ENCODE data around the gene CLEC16A.

CLEC16A gene

DNA sequence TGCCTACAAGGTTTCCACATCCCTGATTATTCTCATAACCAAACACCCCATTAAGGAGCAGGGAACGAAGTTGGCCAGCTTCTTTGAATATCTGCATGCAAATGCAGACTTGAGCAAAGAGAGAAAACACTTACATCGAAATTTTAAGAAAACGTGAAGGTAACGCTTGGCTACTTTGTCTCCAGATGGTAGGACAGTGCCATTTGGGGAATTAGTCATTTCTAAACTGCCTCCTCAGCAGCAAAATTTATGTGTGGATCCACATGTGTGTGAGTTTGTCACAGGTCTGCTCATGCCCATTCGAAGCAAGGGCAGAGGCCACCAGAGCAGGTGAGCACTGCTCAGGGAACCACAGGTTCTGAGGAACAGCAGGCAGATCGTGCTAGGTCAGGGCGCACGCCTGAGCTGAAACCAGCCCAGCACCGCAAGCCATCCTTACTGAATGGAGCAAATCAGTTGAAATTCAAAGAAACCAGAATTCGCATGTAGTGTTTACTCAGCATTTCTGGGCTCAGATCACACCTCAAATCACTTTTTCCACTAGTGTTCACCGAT lies 231.5 kb downstream of the CLEC16A start:
- no peak for DNase-seq (ENCODE audit: low read depth in 2 of 2)

DNA sequence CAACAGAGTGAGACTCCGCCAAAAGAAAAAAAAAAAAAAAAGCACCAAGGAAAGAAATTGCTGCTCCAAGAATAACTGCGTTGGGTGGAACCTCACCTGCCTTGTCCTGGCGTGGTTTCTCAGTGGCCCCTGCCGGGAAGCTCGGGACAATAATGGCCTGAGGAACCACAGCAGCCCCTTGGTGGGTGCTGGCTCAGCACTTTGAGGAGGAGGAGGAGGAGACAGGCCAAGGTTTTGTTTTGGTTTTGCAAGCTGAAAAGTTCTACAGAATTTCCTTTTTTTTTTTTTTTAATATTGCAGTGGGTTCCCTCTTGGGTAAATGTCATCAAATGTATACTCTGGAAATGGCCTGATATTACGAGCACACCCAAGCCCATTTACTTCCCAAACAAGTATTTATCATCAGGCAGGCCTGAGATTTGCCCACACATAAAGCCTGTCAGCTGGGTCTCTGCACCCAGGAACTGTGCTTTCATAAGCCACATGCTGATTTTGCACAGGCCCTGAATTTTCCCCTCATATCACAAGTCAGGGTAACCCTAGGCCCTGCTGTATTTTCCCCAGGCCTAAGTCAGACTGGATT lies 233.3 kb downstream of the CLEC16A start:
- DNase-seq (ENCODE audit: low read depth in 2 of 2) = no peak

DNA sequence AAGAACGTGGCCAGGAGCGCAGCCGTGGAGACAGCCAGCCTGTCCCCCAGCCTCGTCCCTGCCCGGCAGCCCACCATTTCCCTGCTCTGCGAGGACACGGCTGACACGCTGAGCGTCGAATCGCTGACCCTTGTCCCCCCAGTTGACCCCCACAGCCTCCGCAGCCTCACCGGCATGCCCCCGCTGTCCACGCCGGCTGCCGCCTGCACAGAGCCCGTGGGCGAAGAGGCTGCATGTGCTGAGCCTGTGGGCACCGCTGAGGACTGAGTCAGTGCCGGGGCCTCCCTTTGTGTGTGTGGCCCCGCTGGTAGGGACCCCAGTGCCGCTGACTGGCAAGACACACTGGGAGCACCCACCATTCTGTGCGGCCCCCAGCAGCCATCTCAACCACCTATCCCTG lies 234.1 kb downstream of the CLEC16A start:
- DNase-seq (ENCODE audit: low read depth in 2 of 2) = no peak

DNA sequence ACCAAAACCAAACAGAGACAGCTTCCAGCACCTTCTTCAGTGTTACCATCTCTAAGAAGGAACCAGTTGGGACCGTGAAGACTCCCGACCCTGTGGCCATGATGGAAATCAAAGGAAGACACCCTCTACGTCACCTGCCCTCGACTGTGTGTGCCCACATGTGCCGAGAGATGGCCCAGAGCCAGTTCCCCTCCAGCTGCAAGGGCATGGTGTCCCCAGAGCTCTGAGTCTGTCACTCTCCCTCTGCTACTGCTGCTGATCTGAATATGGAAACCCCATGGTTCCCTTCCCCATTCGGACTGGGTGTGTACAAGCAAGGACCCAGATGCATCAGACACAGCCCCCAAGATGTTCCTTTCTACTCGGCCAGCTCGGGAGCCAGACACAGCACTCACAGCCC lies 235.2 kb downstream of the CLEC16A start:
- no peak for DNase-seq (ENCODE audit: low read depth in 2 of 2)

DNA sequence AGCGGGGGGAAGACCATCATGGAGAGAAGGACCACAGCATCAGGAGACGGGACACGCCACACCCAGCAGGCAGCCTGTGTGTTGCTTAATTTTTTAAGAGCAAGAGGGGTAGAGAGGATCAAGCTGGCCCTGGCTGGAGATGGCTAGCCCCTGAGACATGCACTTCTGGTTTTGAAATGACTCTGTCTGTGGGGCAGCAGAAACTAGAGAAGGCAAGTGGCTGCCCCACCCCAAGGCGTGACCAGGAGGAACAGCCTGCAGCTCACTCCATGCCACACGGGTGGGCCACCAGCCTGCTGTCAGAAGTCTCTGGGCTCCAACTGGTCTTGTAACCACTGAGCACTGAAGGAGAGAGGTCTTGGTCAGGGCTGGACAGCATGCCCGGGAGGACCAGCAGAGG lies 236.1 kb downstream of the CLEC16A start:
- DNase-seq (ENCODE audit: low read depth in 2 of 2) = no peak

DNA sequence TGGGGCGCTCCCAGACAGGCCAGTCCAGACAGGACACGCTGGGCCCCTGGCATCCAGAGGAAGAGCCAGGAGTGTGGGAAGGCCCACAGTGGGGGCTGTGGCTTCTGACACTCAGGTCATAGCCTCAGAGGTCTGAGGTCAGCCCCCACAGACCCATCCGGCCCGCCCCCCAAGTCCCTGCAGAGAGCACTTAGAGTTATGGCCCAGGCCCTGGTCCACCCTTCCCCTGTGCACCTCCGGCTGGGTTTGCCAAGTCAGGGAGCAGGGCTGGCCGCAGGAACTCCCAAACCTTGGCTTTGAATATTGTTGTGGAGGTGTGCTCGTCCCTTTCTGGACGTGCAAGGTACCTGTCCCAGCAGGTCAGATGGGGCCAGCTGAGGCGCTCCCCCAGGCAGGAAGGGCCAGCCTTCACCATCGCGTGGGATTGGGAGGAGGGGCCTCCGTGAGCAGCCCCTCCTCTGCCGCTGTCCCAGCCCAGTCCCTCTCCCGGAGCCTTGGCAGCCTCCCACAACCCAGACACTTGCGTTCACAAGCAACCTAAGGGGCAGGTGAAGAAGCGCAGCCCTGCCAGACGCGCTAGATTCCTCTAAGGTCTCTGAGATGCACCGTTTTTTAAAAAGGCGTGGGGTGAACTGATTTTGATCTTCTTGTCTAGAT lies 237.0 kb downstream of the CLEC16A start:
- no peak for DNase-seq (ENCODE audit: low read depth in 2 of 2)

DNA sequence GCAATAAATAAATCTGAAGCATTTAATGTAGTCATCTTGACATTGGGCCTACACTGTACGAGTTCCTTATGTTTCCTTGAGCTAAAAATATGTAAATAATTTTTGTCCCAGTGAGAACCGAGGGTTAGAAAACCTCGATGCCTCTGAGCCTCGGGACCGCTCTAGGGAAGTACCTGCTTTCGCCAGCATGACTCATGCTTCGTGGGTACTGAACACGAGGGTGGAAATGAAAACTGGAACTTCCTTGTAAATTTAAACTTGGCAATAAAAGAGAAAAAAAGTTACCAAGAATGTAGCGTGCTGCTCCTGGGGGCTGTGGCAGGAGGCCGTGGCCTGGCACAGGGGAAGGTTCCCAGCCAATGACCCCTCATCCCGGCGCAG lies 237.5 kb downstream of the CLEC16A start:
- no peak for DNase-seq (ENCODE audit: low read depth in 2 of 2)

DNA sequence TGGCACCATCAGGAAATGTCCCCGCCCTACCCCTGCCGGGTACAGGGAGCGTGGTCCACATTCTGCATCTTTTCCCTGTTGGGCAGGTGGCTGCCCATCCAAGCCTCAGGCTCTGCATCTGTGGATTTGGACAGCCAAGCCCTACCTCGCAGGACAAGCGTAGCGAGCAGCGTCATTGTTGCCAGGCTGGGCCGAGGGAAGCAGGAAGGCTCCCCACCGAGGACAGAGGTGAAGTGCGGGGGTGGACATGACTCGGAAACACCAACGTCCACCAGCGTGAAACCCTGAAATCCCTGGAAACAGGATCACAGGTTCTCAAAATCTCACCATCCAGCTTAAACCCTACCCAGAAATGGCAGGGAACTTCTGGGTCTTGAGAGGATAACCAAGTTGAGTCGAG lies 238.0 kb downstream of the CLEC16A start:
- no peak for DNase-seq (ENCODE audit: low read depth in 2 of 2)

DNA sequence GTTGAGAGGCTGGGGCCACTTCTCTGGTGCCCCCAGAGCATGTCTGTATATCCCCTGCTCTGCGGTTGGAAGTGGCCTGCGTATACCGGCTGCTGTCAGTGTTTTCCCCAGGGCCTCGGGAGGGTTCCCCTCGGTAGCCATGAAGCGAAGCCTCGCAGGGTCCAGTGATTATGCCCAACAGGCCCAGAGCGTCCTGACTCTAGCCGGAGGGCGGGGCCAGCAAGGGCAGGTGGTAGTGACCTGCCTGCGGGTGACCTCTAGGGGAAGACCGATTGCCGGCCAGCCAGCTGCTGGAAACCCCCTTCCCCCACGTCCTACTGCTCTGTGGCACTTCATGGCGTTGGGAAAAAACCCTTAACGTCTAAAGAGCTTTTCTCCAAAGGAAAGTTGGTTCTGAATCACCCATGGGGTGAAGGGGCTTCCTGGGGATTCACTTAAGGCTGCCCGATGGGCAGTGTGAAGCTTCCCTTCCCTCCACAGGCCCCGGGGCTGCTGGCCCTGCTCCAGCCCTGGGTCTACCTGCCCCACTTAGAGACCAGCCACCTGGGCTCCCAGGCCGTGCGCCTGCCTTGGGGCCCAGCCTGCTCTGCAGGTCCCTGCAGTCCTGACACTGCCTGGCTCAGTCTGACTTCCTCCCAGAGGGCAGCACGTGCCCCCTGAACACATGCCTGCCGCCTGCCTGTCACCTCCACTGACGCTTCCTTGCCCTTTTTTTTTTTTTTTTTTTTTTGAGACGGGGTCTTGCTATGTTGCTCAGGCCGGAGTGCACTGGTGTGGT lies 238.9 kb downstream of the CLEC16A start:
- DNase-seq (ENCODE audit: low read depth in 2 of 2) = no peak

DNA sequence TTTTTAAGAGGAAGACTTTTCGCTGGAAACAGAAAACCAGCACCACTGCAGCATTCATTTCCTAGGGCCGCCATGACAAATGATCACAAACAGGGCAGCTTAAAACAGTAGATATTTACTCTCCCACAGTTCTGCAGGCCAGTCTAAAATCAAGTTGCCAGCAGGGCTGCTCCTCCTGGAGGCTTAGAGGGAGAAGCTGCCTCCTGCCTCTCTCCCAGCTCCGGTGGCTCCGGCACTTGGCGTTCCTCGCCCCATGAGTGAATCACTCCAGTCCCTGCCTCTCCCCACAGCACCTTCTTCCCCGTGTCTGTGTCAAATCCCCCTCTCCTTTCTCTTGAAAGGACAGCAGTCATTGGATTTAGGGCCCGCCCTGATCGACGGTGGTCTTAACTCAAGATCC lies 239.6 kb downstream of the CLEC16A start:
- DNase-seq (ENCODE audit: low read depth in 2 of 2) = no peak

DNA sequence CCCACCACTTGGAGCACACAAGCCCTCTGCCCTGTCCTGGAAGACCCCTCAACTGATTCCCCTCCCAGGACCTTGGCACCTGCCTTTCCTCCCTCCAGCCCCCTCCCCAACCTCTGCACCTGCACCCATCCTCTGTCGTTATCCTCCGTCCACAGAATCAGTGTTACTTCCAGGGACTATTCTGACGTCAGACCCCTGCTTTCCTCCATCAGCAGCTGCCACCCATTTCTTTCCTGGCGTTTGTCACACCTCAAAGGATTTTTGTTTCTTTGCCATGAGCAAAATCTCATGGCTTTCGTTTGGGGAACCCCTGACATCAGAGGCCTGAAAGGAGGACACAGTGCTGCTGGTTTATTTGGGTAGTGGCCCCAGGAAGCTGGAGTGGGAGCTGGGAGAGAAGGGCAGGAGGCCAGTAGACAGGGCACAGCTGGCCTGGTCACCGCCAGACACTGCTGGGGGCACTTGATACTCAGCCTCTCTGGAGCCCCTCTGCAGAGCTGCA lies 243.2 kb downstream of the CLEC16A start:
- DNase-seq (ENCODE audit: low read depth in 2 of 2) = no peak

DNA sequence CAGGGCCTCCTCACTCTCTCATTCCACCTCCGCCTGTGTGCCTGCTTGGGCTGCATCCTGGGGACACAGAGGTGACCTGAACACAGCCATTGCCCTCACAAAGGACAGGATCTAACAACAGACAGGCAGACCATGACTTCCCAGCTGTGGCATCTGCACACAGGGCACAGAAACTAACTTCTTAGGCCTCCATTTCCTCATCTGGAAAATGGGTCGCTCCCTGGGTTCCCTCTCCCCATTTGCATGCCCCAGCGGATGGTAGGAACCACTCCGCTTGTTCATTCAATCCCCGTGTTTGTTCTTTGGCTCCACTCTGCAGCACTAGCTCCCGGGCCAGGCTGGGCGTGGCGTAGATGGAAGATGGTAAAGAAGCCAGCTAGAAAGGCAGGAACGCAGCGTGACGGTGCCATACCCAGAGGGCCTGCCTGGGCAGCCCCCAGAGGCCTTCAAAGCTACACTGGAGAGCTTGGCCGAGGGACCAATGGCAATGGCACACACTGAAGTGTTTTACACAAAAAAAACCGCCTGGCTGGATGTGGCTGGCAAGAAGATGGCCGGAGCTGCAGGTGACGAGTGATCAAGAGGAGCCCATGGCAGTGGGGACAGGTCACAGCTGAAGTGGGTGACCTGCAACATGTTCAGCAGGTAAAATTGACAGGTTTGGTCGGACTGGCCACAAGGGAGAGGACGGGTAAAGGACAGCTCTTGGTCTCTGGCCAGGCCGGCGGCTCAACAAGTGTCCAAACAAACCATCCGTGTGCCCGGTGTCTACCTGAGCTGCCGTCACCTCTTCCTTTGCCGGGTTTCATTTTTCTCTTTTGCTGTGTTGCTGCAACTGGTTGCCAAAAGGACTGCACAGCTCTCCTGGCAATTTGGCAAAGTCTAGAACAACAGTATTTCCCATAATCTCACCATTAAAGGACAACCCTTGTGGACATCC lies 244.7 kb downstream of the CLEC16A start:
- DNase-seq (ENCODE audit: low read depth in 2 of 2) = no peak

DNA sequence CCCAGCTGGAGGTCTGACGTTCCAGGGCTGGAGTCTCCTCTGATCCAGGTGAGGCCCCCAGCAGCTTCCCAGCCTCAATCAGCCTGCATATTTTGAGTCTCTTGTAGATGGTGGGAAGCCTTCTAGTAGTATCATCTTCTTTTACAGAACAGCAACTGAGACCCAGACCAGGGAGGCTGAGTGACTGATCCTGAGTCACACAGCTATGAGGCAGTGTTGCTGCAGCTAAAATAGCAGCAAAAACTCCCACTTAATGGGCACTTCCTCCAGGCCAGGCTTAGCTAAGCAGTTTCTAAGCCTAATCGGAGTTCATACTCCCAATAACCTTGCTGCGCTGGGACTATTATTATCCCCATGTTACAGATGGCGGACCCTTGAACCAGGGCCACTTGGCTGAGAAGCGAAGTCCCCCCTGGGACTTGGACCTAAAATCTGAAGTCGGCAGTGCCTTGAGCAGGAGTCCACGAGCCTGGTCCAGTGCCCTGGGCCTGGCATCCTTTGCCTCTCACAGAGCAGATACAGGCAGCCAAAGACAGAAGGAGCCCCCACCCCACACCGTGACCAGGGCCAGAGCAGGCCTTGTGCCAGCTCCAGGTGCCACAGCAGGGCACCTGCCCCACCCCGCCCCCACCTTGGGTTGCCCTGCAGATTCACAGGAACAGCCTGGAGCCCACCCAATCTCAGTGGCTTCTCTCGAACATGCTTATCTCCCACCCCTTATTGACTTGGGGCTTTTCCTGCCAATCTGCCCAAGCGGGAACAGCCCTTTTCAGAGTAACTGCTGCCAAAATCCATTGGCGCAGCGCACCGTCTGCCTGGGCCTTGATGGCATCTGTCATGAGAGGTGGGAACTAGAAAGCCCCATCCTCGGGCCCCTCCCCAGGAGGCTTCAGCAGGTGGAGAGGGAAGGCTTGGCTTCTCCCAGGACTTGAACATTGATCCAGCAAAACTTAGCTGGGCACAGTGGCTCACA lies 246.5 kb downstream of the CLEC16A start:
- DNase-seq (ENCODE audit: low read depth in 2 of 2) = no peak

DNA sequence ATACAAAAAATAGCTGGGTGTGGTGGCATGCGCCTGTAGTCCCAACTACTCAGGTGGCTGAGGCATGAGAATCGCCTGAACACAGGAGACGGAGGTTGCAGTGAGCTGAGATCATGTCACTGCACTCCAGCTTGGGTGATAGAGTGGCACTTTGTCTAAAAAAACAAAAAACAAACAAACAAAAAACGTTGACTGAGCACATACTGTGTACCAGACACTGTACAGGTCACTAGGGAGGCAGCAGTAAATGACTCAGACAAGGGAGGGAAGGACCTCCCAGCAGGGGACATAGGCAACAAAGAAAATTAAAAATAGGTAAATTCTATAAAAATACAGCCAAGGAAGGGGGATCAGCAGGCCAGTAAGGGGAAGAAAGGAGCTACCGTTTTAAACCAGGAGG lies 247.3 kb downstream of the CLEC16A start:
- DNase-seq (ENCODE audit: low read depth in 2 of 2) = no peak

DNA sequence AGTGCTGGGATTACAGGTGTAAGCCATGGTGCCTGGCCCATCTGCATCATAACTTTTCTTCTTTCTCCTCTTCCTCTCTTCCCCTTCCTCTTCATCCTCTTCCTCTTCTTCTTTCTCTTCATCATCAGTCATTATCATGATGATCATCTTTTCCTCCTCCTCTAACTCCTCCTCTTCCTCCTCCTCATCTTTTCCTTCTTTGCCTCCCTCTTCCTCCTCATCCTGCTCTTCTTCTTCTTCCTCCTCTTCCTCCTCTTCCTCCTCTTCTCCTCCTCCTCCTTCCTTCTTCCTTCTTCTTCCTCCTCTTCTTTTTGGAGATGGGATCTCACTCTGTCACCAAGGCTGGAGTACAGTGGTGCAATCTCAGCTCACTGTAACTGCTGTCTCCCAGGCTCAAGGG lies 249.1 kb downstream of the CLEC16A start:
- DNase-seq (ENCODE audit: low read depth in 2 of 2) = no peak

DNA sequence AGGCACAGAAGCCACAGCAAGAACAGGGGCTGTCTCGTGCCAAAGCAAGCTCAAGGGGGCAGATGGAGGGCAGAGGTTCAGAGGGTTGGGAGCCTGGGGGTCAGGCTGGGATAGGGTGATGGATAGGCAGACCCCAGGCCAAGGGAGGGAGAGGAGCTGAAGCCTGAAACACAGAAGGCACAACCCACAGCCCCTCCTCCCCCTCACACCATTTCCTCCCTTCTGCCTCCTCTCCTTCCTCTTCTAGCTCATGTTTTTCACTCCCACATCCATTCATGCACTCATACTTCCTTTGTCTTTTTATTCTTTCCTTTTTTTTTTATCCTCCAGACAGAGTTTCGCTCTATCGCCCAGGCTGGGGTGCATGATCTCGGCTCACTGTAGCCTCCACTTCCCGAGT lies 250.5 kb downstream of the CLEC16A start:
- no peak for DNase-seq (ENCODE audit: low read depth in 2 of 2)

DNA sequence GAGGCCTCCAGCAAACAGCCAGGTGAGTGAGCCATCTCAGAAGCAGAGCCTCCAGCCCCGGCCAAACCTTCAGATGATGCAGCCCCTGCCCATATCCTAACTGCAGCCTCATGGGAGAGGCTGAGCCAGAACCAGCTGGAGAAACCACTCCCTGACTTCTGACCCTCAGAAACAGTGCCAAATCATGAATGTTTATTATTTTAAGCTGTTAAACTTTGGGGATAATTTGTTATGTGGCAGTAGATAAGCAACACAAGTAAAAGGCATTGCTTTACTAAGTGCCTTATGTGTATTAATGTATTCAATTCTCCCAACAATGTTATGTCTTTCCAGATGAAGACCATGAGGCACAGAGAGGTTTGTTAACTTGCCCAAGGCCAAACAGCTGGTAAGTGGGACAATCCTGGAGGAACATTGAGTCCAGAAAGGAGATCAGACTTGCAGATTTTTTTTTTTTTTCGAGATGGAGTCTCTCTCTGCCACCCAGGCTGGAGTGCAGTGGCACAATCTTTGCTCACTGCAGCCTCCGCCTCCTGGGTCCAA lies 252.0 kb downstream of the CLEC16A start:
- no peak for DNase-seq (ENCODE audit: low read depth in 2 of 2)

DNA sequence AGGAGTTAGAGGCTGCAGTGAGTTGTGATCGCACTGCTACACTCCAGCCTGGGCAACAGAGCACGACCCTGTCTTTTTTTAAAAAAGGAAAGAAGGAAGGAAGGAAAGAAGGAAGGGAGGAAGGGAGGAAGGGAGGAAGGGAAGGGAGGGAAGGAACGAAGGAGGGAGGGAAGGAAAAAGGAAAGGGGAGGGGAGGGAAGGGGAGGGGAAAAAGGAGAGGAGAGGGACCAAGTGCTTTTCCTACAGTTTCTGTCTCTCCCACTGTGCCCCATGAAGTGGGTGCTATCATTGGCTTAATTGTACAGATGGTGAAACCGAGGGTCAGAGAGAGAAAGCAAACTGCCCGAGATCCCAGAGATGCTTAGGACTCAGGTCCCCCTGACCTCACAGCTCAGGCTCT lies 254.0 kb downstream of the CLEC16A start:
- no peak for DNase-seq (ENCODE audit: low read depth in 2 of 2)

DNA sequence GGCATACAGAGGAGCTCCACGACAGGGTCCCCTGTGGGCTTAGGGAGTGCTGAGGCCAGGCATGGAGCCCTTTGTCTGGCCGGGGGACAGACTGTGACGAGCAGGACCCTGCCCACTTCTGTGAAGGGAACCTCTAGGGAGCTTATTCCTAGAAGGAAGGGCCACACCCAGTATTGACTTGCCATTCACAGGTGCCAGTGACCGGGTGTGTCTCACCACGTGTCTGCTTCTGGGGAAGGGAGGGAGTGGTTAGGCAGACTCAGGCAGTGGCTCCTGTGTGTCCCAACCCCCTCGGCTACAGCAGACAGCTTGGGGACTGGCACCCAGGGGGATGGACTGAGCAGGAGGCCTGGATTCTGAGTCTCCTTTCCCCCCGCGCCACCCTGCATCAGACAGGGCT lies 254.5 kb downstream of the CLEC16A start:
- no peak for DNase-seq (ENCODE audit: low read depth in 2 of 2)

DNA sequence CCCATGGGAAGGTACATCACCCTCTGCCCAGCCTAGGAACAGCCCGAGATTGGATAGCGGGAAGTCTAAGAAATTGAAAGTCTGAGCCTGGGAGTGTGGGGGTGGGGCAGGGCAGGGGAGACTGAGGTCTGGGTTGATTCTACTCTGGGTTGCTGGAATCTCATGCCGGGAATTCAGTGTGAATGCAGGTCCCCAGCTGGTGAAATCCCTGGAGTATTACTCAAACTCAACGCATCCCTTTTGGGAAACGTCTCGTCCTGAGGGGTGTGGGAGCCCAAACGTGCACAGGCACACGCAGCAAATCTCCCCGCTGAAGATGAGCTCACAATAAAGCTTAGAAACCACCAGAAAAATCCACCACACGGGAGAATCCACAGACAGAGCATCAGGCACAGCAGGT lies 256.2 kb downstream of the CLEC16A start:
- DNase-seq (ENCODE audit: low read depth in 2 of 2) = no peak

Data from activated CD8-positive, alpha-beta memory T cell treated with anti-CD3 and anti-CD28 coated beads for 4 hours (primary cell).